ENCODE measurements around the gene TRIM14.

DNA sequence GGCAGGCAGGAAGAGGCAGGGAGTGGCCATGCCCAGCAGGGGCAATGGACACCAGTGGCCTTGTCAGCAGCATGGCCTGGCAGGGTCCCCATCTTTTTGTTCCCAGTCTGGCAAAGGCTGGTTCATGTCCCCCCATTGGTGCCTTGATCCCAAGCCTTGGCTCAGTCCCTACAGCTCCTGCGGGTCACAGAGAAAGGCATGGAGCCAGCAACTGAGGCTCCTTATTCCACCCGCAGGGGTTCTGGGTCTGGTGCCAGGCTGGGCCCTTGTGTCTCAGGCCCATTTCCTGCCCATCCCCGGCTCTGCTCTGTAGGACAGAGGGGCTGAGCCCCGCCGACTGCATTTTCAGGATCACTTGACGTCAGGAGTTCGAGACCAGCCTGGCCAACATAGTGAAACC is 14.0 kb downstream of the TRIM14 start:
- TF ChIP-seq, protein P1, sequence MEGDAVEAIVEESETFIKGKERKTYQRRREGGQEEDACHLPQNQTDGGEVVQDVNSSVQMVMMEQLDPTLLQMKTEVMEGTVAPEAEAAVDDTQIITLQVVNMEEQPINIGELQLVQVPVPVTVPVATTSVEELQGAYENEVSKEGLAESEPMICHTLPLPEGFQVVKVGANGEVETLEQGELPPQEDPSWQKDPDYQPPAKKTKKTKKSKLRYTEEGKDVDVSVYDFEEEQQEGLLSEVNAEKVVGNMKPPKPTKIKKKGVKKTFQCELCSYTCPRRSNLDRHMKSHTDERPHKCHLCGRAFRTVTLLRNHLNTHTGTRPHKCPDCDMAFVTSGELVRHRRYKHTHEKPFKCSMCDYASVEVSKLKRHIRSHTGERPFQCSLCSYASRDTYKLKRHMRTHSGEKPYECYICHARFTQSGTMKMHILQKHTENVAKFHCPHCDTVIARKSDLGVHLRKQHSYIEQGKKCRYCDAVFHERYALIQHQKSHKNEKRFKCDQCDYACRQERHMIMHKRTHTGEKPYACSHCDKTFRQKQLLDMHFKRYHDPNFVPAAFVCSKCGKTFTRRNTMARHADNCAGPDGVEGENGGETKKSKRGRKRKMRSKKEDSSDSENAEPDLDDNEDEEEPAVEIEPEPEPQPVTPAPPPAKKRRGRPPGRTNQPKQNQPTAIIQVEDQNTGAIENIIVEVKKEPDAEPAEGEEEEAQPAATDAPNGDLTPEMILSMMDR (IDR thresholded peaks at IDR 0.05): no peak
- no peak for TF ChIP-seq POLR2A (IDR thresholded peaks at IDR 0.05)

All from ovary (tissue), 3 donors.